Stimulated activated CD8-positive, alpha-beta memory T cell treated with anti-CD3 and anti-CD28 coated beads, Interleukin-15, amount 100 ng/mL, for 1 hour (primary cell): ENCODE results near the gene FBXO45.
A peak's percentile ranks its signal among the peaks of the same experiment; 100 is the strongest.
"Not testable (repeated sequence)": the region's sequence is repeated elsewhere in the genome, so short reads cannot be mapped to it uniquely, and the experiment has no call there.

Experiments
- DNase-seq: peaks from one replicate; pipeline ENCODE4 v3.0.0-alpha.2; 2020; ENCODE audit warnings: low read depth

Gene FBXO45

DNA sequence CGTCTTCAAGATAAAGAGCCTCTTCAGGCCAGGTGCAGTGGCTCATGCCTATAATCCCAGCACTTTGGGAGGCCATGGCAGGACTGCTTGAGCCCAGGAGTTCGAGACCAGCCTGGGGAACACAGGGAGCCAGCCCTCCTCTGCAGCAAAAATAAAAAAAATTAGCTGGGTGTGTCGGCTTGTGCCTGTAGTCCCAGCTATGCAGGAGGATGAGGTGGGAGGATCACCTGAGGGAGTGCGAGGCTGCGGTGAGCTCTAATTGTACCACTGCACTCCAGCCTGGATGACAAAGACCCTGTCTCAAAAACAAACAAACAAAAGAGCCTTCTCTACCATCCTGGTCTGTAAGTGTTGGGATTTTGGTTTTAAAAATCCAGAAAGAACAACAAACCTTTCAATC, 11.2 kb upstream of the FBXO45 start:
- no peak for DNase-seq

DNA sequence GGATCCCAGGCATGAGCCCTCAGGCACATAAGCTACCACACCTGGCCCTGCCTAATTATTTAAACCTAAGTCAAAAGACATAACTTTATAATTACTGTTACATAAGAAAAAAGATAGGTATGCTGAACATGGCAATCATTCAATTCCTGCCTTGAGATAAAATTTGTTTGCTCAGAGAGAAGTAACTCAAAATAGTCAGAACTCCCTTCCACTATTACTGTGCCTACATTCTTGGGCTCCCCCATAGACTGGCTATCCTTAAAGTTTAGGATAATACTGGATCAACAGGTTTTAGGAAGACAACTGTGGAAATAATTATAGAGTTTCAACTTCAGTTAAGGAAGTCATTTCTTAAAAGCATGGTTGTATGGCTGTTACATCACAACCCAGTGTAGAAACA, 10.0 kb upstream of the FBXO45 start:
- DNase-seq = no peak

DNA sequence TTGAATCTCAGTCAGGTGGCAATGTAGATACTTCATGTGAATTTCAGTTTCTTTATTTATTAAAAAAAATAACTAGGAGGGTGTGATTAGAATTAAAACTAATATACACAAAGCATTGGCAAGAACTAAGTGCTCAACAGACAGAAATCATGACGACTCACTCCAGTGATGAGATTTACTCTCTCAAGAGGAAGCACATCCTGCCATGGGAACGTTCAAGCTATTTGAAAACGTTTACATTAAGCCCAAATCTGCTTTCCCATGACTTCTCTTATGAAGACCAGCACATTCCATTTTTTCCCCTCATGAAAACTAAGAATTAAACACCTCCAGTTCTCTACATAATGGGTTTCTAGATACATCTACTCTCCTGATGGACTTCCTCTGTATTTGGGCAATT, 8.6 kb upstream of the FBXO45 start:
- no peak for DNase-seq

GRCh38 chr3:196563721-196564225, 4.7 kb upstream of the FBXO45 start:
- DNase-seq = no peak

DNA sequence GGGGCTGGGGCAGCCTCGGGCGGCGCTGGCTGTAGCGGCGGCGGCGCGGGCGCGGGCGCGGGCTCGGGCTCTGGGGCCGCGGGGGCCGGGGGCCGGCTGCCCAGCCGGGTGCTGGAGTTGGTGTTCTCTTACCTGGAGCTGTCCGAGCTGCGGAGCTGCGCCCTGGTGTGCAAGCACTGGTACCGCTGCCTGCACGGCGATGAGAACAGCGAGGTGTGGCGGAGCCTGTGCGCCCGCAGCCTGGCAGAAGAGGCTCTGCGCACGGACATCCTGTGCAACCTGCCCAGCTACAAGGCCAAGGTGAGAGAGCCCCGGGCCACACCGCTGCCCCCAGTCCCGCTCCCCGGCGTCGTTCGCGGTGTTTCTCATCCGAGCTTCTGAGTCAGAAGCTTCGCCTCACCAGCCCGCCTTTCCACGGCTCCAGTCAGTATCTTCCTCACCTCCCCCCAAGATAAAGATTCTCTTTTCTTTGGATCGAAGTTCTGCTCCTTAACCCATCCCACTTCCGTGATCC, 600 bp downstream of the FBXO45 start:
- DNase-seq = peak; percentile 15

DNA sequence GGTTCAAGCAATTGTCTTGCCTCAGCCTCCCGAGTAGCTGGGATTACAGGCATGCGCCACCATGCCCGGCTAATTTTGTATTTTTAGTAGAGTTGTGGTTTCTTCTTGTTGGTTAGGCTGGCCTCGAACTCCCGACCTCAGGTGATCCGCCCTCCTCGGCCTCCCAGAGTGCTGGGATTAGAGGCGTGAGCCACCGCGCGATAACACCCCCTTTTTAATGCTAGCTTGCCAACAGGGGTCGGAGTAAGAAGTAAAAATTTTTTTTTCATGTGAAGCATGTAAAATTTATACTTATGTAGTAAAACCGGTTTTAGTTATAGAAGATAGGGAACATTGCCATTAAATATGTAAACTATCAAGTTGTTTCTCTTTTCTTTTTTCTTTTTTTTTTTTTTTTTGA, 1.9 kb downstream of the FBXO45 start:
- DNase-seq = not testable (repeated sequence)

GRCh38 chr3:196572389-196572788, 3.9 kb downstream of the FBXO45 start:
- no peak for DNase-seq

GRCh38 chr3:196585044-196585757, 16.7 kb downstream of the FBXO45 start:
- no peak for DNase-seq

- no peak for DNase-seq
Measured at GRCh38 chr3:196590279-196590678, 21.8 kb downstream of the FBXO45 start.

DNA sequence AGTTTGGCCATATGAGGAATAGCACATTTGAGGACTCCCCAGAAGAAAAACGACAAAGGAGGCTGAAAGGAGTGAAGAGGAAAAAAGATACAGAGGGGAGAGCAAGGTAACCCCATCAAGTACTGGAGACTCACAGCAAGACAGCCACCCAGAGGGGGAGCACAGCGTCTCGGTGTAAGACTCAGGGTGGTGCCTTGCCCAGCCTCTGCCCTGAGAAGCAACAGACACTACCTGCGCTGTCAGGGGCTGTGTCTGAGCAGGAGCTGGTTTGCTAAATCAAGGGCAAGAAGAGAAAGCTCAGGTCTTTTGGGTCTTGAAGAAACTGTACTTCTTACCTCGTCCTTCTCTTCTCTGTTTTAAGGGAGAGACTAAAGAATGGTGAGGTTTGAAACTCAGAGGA, 27.9 kb downstream of the FBXO45 start:
- DNase-seq = no peak

- not testable (repeated sequence) for DNase-seq
Measured at GRCh38 chr3:196597971-196598733, 29.7 kb downstream of the FBXO45 start.

DNA sequence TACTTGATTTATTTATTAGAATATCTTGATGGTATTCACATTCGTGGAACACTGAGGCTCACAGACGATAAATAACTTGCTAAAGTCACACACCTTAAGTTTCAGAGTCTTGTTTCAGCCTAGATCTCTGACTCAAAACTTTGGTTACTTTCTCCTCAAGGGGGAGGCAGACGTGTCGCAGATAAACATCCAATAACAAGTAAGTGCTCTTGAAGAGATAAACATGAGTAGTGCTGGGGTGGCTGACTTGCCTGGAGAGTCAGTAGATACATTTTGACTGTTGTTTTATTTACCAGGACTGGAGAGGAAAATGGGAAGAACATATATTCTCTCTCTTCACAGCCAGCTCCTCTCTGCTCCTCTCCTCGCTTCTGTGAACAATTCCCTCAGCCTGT, 31.3 kb downstream of the FBXO45 start:
- DNase-seq = no peak

DNA sequence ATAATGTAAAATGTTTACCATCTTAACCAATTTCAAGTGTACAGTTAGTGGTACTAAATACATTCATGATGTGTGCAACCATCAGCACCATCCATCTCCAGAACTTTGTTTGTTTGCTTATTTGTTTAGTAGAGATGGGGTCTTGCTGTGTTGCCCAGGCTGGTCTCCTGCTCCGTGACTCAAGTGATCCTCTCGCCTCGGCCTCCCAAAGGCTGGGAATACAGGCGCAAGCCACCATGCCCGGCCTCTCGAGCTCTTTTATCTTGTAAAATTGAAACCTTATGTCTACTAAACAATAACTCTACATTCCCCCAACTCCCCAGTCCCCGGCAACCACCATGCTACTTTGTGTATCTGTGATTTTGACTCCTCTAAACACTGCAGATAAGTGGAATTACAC, 31.9 kb downstream of the FBXO45 start:
- no peak for DNase-seq

DNA sequence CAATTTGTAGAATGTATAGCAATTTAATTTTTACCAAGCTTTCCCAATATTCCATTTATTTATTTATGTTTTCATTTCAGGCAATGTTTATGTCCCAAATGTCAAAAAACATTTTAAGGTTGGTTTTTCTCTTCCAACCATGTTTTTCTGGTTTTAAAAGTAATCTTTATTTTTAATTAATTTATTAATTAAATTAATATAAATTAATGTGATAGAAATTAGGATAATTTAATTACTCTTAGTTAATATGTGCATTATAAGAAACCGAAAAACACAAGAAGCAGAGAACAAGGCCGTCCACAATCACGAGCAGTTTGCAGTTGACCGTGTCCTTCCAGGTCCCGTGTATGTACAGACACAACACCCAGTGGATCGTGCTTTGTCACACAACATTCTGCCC, 34.2 kb downstream of the FBXO45 start:
- DNase-seq = no peak

- no peak for DNase-seq
Measured at GRCh38 chr3:196603683-196604082, 35.2 kb downstream of the FBXO45 start.

- DNase-seq = no peak
Measured at GRCh38 chr3:196604548-196604947, 36.1 kb downstream of the FBXO45 start.

DNA sequence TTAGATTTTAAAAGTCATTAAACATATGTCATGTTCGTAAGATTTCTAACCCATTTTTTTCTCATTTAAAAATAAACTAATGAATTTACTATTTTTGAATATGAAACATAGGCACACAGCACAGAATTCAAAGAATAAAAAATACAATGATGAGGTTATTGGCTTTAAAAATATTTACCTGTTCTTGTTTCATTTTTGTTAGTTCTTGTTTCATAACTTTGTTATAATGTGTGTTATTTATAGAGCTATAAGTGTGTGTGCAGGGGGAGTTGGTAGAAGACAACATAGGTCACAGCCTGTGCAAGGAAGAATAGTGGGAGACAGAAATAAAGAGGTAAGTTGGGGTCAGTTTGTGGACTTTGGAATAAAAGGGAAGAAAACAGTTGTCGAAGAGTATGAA, 40.2 kb downstream of the FBXO45 start:
- DNase-seq = no peak

DNA sequence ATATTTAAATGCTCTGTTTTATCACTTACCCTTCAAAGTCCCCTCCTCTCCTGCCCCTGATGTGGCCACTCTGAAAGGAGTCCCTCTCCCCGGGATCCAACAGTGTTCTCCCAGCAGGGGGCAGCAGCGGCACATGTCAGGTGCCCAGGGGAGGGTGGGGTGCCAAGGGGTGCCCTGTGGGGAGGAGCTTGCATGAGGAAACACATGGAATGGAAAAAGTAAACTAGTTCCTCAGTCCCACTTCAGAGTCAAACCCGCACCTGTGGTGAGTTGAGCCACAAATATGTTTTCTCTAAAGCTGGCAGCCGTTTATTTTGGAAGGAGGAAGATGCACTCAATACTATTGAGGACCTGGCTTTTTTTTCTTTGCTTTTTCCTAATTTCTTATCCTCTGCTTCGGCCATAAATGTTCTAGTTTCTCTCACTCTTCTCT, 40.9 kb downstream of the FBXO45 start:
- peak; percentile 97 for DNase-seq

GRCh38 chr3:196609805-196610515, 41.5 kb downstream of the FBXO45 start:
- no peak for DNase-seq

- no peak for DNase-seq
Measured at GRCh38 chr3:196611761-196612483, 43.5 kb downstream of the FBXO45 start.

DNA sequence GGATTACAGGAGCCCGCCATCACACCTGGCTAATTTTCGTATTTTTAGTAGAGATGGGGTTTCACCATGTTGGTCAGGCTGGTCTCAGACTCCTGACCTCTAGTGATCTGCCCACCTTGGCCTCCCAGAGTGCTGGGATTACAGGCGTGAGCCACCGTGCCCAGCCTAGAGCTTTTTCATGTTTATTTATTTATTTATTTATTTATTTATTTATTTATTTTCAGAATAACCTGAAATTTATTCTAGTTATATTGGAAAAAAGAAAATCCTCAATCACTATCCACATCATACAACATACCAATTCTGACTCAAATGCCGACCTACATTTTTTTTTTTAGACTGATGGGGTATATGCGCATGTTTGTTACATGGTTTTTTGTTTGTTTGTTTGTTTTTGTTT, 46.8 kb downstream of the FBXO45 start:
- not testable (repeated sequence) for DNase-seq

GRCh38 chr3:196617256-196617655, 48.8 kb downstream of the FBXO45 start:
- DNase-seq = no peak
